Neural cell (in vitro differentiated cells): Measurements from ENCODE around the gene OSBPL2. TPM values are rescaled to one million over a fixed set of nuclear protein-coding genes. Genes with fewer than 3 reads are reported as not detected.

Experiments used
- H2AFZ ChIP-seq: fragments of 200-600, 300-800 bp; sonication (generic), shearing (Covaris generic); 2 replicates; pipeline ENCODE4 v1.6.0; 2014; ENCODE audit warnings: low read depth, mild to moderate bottlenecking, antibody characterized with exemption, low read length, moderate library complexity
- H3F3A ChIP-seq: fragments of 200-600 bp; shearing (Covaris generic); 2 replicates; pipeline ENCODE4 v1.6.1; 2016; ENCODE audit warnings: mild to moderate bottlenecking, moderate library complexity, mixed read lengths, antibody characterized with exemption, low read length; ENCODE audit not compliant: insufficient read depth, poor library complexity, severe bottlenecking
- H3K27ac ChIP-seq: fragments of 200-600, 300-800 bp; sonication (generic), shearing (Covaris generic); 2 replicates; pipeline ENCODE4 v1.5.1; 2014; ENCODE audit warnings: mild to moderate bottlenecking, low read length, moderate library complexity
- H3K27me3 ChIP-seq: fragments of 300-800, 200-600 bp; sonication (generic), shearing (Covaris generic); 2 replicates; pipeline ENCODE4 v1.6.0; 2014; ENCODE audit warnings: mild to moderate bottlenecking, low read depth, low read length, moderate library complexity; ENCODE audit not compliant: insufficient read depth
- H3K36me3 ChIP-seq: fragments of 300-800, 200-600 bp; sonication (generic), shearing (Covaris generic); 2 replicates; pipeline ENCODE4 v1.5.1; 2014; ENCODE audit warnings: mild to moderate bottlenecking, antibody characterized with exemption, low read length, moderate library complexity; ENCODE audit not compliant: insufficient read depth
- H3K4me2 ChIP-seq: fragments of 300-800, 200-600 bp; sonication (generic), shearing (Covaris generic); 2 replicates; pipeline ENCODE4 v1.6.0; 2014; ENCODE audit warnings: mild to moderate bottlenecking, low read length
- H3K4me3 ChIP-seq: fragments of 300-800, 200-600 bp; sonication (generic), shearing (Covaris generic); 2 replicates; pipeline ENCODE4 v1.5.1; 2014; ENCODE audit warnings: mild to moderate bottlenecking, low read length, moderate library complexity
- H3K79me2 ChIP-seq: fragments of 200-600 bp; shearing (Covaris generic); replicated peaks from 2 replicates; pipeline ENCODE4 v1.6.0; 2014; ENCODE audit warnings: mild to moderate bottlenecking, low read length, moderate library complexity; ENCODE audit not compliant: insufficient read depth
- H3K9ac ChIP-seq: fragments of 300-800, 200-600 bp; sonication (generic), shearing (Covaris generic); 2 replicates; pipeline ENCODE4 v1.6.1; 2016; ENCODE audit warnings: mild to moderate bottlenecking, low read length, mixed read lengths
- H3K9me2 ChIP-seq: fragments of 200-600 bp; shearing (Covaris generic); 2 replicates; pipeline ENCODE4 v1.6.1; 2016; ENCODE audit warnings: mild to moderate bottlenecking, low read length, mixed read lengths; ENCODE audit not compliant: insufficient read depth
- H3K9me3 ChIP-seq: fragments of 200-600, 300-800 bp; sonication (generic), shearing (Covaris generic); 2 replicates; pipeline ENCODE4 v1.6.1; 2016; ENCODE audit warnings: mild to moderate bottlenecking, mixed run types, low read length, moderate library complexity, mixed read lengths
- H4K20me1 ChIP-seq: fragments of 200-600 bp; shearing (Covaris generic); 2 replicates; pipeline ENCODE4 v1.6.1; 2016; ENCODE audit warnings: mild to moderate bottlenecking, mixed run types; ENCODE audit not compliant: insufficient read depth
- CTCF ChIP-seq: fragments of 450-650 bp; IDR thresholded peaks from 2 replicates; pipeline ENCODE4 v1.5.1; 2014; ENCODE audit warnings: antibody characterized with exemption, mild to moderate bottlenecking, moderate library complexity; ENCODE audit not compliant: poor library complexity, severe bottlenecking
- EP300 ChIP-seq: fragments of 450-650 bp; conservative IDR thresholded peaks from 2 replicates; pipeline ENCODE4 v1.6.1; 2014; ENCODE audit warnings: antibody characterized with exemption, mild to moderate bottlenecking, moderate library complexity; ENCODE audit not compliant: poor library complexity, severe bottlenecking
- EZH2 ChIP-seq: fragments of 200-600, 300-800 bp; shearing (Covaris generic), sonication (generic); IDR thresholded peaks from 2 replicates; pipeline ENCODE4 v1.6.1; 2014; ENCODE audit warnings: antibody characterized with exemption, low read length, borderline replicate concordance, mild to moderate bottlenecking; ENCODE audit not compliant: insufficient read depth, poor library complexity, severe bottlenecking
- MXI1 ChIP-seq: fragments of 450-650 bp; conservative IDR thresholded peaks from 2 replicates; pipeline ENCODE4 v1.6.1; 2014; ENCODE audit warnings: antibody characterized with exemption, mild to moderate bottlenecking; ENCODE audit not compliant: poor library complexity, severe bottlenecking
- POLR2AphosphoS5 ChIP-seq: IDR thresholded peaks from 2 replicates; pipeline ENCODE4 v1.6.1; 2012
- RAD21 ChIP-seq: fragments of 450-650 bp; conservative IDR thresholded peaks from 2 replicates; pipeline ENCODE4 v1.6.1; 2014; ENCODE audit warnings: antibody characterized with exemption, mild to moderate bottlenecking, moderate library complexity
- REST ChIP-seq: IDR thresholded peaks from 2 replicates; pipeline ENCODE4 v1.6.1; 2012; ENCODE audit warnings: borderline replicate concordance
- SMC3 ChIP-seq: fragments of 450-650 bp; conservative IDR thresholded peaks from 2 replicates; pipeline ENCODE4 v1.6.1; 2014; ENCODE audit warnings: antibody characterized with exemption, mild to moderate bottlenecking, moderate library complexity; ENCODE audit not compliant: poor library complexity
- TAF1 ChIP-seq: IDR thresholded peaks from 2 replicates; pipeline ENCODE4 v1.6.1; 2012; ENCODE audit warnings: low read depth
- polyA plus RNA-seq: library from polyadenylated mRNA; depleted of rRNA; stranded (reverse); fragments of >200 nt; gene quantifications from 2 replicates; pipeline ENCODE4 v1.2.3, GENCODE V29; 2014

OSBPL2 gene
- polyA plus RNA-seq, 1 donor from 2014 or later: 41.5 TPM

- Histone ChIP-seq H3K4me3 (no peak overlapping the region), H2AFZ (no peak overlapping the region), H3F3A (no peaks in the 10 kb centered on the region), H3K36me3 (no peaks in the 10 kb centered on the region), H3K27me3 (no peaks in the 10 kb centered on the region), H3K9me3 (no peaks in the 10 kb centered on the region), H3K9me2 (no peaks in the 10 kb centered on the region), H3K4me2 (no peak overlapping the region), H4K20me1 (no peaks in the 10 kb centered on the region), H3K9ac (no peak overlapping the region), H3K27ac (no peak overlapping the region), H3K79me2 (peaks cover 60% of the 10 kb centered on the region)
- TF ChIP-seq CTCF (no peak), REST (no peak), TAF1 (no peak), MXI1 (no peak), RAD21 (no peak), POLR2AphosphoS5 (no peak), EZH2 (no peak)
Observed at GRCh38 chr20:62243106-62243505, 4.8 kb downstream of the OSBPL2 start.

GRCh38 chr20:62243906-62244515, 5.7 kb downstream of the OSBPL2 start:
- Histone ChIP-seq H2AFZ (no peak overlapping the region), H3K79me2 (peaks cover 63% of the 10 kb centered on the region), H3K9me3 (no peaks in the 10 kb centered on the region), H3K4me2 (no peak overlapping the region), H3K36me3 (no peaks in the 10 kb centered on the region), H3F3A (no peaks in the 10 kb centered on the region), H3K9ac (no peak overlapping the region), H3K27me3 (no peaks in the 10 kb centered on the region), H4K20me1 (no peaks in the 10 kb centered on the region), H3K27ac (no peak overlapping the region), H3K4me3 (no peak overlapping the region), H3K9me2 (no peaks in the 10 kb centered on the region)
- TF ChIP-seq EZH2 (no peak), RAD21 (no peak), POLR2AphosphoS5 (no peak), SMC3 (no peak), MXI1 (no peak), REST (no peak), EP300 (no peak), TAF1 (no peak), CTCF (no peak)
